ENCODE results near the gene TAF4. TPM values are rescaled to one million over a fixed set of nuclear protein-coding genes. Genes with fewer than 3 reads are reported as not detected.
"Not testable (repeated sequence)": the region's sequence is repeated elsewhere in the genome, so short reads cannot be mapped to it uniquely, and the experiment has no call there.

TAF4 gene
- total RNA-seq, 1 experiment from 2014 or later: 19.5 TPM

DNA sequence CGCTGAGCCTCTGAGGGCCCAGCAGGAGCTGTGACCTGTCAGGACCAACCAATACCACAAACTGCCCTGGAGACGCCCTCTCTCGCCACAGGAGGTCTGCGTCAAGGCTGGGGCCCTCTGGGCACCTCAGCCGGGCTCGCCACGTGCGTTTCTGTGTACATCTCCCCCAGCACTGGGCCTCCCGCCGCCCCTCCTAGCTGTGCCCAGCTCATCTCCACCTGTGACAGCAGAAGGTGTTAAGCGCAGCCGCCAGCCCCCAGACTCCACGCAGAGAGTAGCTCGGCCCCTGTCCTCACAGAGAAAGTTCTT, 91.4 kb downstream of the TAF4 start:
- peaks cover 3% of the 10 kb centered on the region; the same call in 1 of the 2 replicates for H3K79me2 ChIP-seq (ENCODE audit: low read length)
- H3K9me3 ChIP-seq (ENCODE audit: low read length): no peaks in the 10 kb centered on the region
- H3K27me3 ChIP-seq (ENCODE audit: low read length): no peaks in the 10 kb centered on the region
- no peak overlapping the region for H3K27ac ChIP-seq (ENCODE audit: low read length)
- peaks cover 3% of the 10 kb centered on the region; the same call in 1 of the 2 replicates for H4K20me1 ChIP-seq (ENCODE audit: insufficient read depth, low read depth, low read length)
- H3K4me1 ChIP-seq (ENCODE audit: low read length): no peaks in the 10 kb centered on the region
- H3K9ac ChIP-seq (ENCODE audit: low read length): no peak overlapping the region
- H2AFZ ChIP-seq (ENCODE audit: low read length): no peak overlapping the region
- DNase-seq: no peak
- H3K9me2 ChIP-seq (replicated peaks; ENCODE audit: insufficient read depth, low read length): no peaks in the 10 kb centered on the region
- no peaks in the 10 kb centered on the region; the same call in 1 of the 2 replicates for H3K36me3 ChIP-seq (ENCODE audit: insufficient read depth, low read length)
- no peak overlapping the region for H3K4me2 ChIP-seq (ENCODE audit: low read depth, low read length, poor library complexity, severe bottlenecking)
- no peak overlapping the region for H3K4me3 ChIP-seq (ENCODE audit: low read length)

DNA sequence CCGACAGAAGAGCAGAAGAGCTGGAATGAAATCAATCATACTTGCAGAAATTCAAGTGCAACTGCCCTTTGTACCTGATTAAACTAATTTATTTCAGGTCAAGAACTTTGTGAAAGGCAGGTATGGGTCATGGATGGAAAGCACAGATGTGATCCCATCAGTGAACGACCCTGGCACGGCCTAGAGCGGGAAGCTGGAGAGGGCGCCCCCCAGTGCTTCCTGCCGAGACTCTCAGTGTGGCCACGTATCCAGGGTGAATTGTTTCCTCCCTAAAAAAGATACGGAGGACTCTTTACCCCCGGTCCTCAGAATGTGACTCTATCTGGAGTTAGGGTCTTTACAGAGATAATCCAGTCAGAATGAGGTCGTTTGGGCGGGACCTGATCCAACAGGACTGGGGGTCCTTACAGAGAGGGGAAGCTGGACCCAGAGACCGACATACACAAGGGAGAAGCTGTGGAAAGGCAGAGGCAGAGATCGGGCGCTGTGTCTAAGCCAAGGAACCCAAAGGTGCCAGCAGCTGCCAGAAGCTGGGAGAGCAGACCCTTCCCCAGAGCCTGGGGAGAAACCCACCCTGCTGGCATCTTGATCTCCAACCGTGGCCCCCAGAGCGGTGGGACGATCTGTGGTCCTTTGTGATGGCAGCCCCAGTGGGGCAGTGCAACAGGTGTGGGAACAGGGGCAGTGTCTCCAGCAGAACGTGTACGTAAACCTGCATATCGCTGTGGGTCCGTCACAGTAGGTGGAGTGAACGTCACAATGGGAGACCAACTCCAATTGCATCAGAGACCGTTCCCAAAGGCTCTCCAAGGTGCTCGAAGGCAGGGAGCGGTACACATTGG, 91.9 kb downstream of the TAF4 start:
- no peak for DNase-seq
- Histone ChIP-seq H3K4me3 (ENCODE audit: low read length) (no peak overlapping the region), H3K9me2 (replicated peaks; ENCODE audit: insufficient read depth, low read length) (no peaks in the 10 kb centered on the region), H2AFZ (ENCODE audit: low read length) (no peak overlapping the region), H3K79me2 (ENCODE audit: low read length) (no peaks in the 10 kb centered on the region; the same call in 1 of the 2 replicates), H3K4me1 (ENCODE audit: low read length) (no peaks in the 10 kb centered on the region), H4K20me1 (ENCODE audit: insufficient read depth, low read depth, low read length) (peaks cover 3% of the 10 kb centered on the region; the same call in 1 of the 2 replicates), H3K36me3 (ENCODE audit: insufficient read depth, low read length) (no peaks in the 10 kb centered on the region; the same call in 1 of the 2 replicates), H3K27ac (ENCODE audit: low read length) (no peak overlapping the region), H3K4me2 (ENCODE audit: low read depth, low read length, poor library complexity, severe bottlenecking) (no peak overlapping the region), H3K9me3 (ENCODE audit: low read length) (no peaks in the 10 kb centered on the region), H3K9ac (ENCODE audit: low read length) (no peak overlapping the region), H3K27me3 (ENCODE audit: low read length) (no peaks in the 10 kb centered on the region)

- H3K36me3 ChIP-seq (ENCODE audit: insufficient read depth, low read length): no peaks in the 10 kb centered on the region; the same call in 1 of the 2 replicates
- no peaks in the 10 kb centered on the region for H3K27me3 ChIP-seq (ENCODE audit: low read length)
- H3K9me3 ChIP-seq (ENCODE audit: low read length): no peaks in the 10 kb centered on the region
- H3K27ac ChIP-seq (ENCODE audit: low read length): no peak overlapping the region
- H3K9ac ChIP-seq (ENCODE audit: low read length): no peak overlapping the region
- H3K9me2 ChIP-seq (replicated peaks; ENCODE audit: insufficient read depth, low read length): no peaks in the 10 kb centered on the region
- H4K20me1 ChIP-seq (ENCODE audit: insufficient read depth, low read depth, low read length): peaks cover 3% of the 10 kb centered on the region; the same call in 1 of the 2 replicates
- DNase-seq: no peak
- no peaks in the 10 kb centered on the region for H3K4me1 ChIP-seq (ENCODE audit: low read length)
- no peak overlapping the region for H3K4me3 ChIP-seq (ENCODE audit: low read length)
- H3K79me2 ChIP-seq (ENCODE audit: low read length): no peaks in the 10 kb centered on the region; the same call in 1 of the 2 replicates
- H3K4me2 ChIP-seq (ENCODE audit: low read depth, low read length, poor library complexity, severe bottlenecking): no peak overlapping the region
- no peak overlapping the region for H2AFZ ChIP-seq (ENCODE audit: low read length)
Measured at GRCh38 chr20:61972636-61973508, 92.8 kb downstream of the TAF4 start.

- H2AFZ ChIP-seq (ENCODE audit: low read length); DNase-seq; H3K79me2 ChIP-seq (ENCODE audit: low read length); H3K9ac ChIP-seq (ENCODE audit: low read length); H3K27ac ChIP-seq (ENCODE audit: low read length); H4K20me1 ChIP-seq (ENCODE audit: insufficient read depth, low read depth, low read length); H3K9me3 ChIP-seq (ENCODE audit: low read length); H3K4me1 ChIP-seq (ENCODE audit: low read length); H3K4me3 ChIP-seq (ENCODE audit: low read length); H3K36me3 ChIP-seq (ENCODE audit: insufficient read depth, low read length); H3K27me3 ChIP-seq (ENCODE audit: low read length); H3K4me2 ChIP-seq (ENCODE audit: low read depth, low read length, poor library complexity, severe bottlenecking); H3K9me2 ChIP-seq (replicated peaks; ENCODE audit: insufficient read depth, low read length): not testable (repeated sequence)
Measured at GRCh38 chr20:61971595-61971994, 94.1 kb downstream of the TAF4 start.

DNA sequence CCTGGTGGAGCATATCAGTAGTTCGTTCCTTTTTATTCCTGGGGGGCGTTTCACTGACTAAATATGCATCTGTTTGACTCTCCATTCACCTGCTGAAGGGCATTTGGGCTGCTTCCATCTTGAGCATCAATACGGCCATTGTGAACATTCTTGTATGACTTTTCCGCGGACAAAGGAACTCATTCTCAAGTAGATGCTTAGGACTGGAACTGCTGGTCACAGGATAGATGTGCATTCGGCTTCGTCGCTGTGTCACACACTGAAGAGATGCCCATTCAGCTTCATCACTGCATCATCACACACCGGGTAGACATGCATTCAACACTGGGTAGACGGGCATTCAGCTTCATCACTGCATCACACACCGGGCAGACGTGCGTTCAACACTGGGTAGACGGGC, 95.3 kb downstream of the TAF4 start:
- Histone ChIP-seq H3K79me2 (ENCODE audit: low read length) (no peaks in the 10 kb centered on the region), H3K4me1 (ENCODE audit: low read length) (no peaks in the 10 kb centered on the region), H4K20me1 (ENCODE audit: insufficient read depth, low read depth, low read length) (no peaks in the 10 kb centered on the region; the same call in 1 of the 2 replicates)

DNA sequence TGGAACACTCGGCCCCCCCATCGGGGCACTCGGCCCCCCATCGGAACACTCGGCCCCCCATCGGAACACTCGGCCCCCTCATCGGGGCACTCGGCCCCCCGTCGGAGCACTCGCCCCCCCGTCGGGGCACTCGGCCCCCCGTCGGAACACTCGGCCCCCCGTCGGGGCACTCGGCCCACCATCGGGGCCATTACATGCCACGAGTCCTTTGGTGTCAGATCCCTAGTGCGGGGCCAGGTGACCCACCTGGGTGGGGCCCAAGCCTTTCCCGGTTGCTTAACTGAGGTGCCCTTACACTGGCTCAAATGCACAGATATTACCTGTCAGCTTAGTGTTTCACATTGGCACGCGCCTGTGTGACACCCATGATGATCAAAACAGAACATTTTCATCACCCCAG, 95.9 kb downstream of the TAF4 start:
- Histone ChIP-seq H3K4me1 (ENCODE audit: low read length) (no peaks in the 10 kb centered on the region), H2AFZ (ENCODE audit: low read length) (no peak overlapping the region), H3K27ac (ENCODE audit: low read length) (no peak overlapping the region), H3K9me3 (ENCODE audit: low read length) (no peaks in the 10 kb centered on the region), H3K36me3 (ENCODE audit: insufficient read depth, low read length) (no peaks in the 10 kb centered on the region; the same call in 1 of the 2 replicates), H3K27me3 (ENCODE audit: low read length) (no peaks in the 10 kb centered on the region), H3K4me3 (ENCODE audit: low read length) (no peak overlapping the region), H3K9ac (ENCODE audit: low read length) (no peak overlapping the region), H3K4me2 (ENCODE audit: low read depth, low read length, poor library complexity, severe bottlenecking) (no peak overlapping the region), H4K20me1 (ENCODE audit: insufficient read depth, low read depth, low read length) (no peaks in the 10 kb centered on the region; the same call in 1 of the 2 replicates), H3K79me2 (ENCODE audit: low read length) (no peaks in the 10 kb centered on the region), H3K9me2 (replicated peaks; ENCODE audit: insufficient read depth, low read length) (no peaks in the 10 kb centered on the region)
- no peak for DNase-seq

More for the DNA sequence above, 95.3 kb downstream of the TAF4 start:
- no peak overlapping the region for H2AFZ ChIP-seq (ENCODE audit: low read length)
- H3K4me3 ChIP-seq (ENCODE audit: low read length): no peak overlapping the region
- no peaks in the 10 kb centered on the region; the same call in 1 of the 2 replicates for H3K36me3 ChIP-seq (ENCODE audit: insufficient read depth, low read length)
- no peaks in the 10 kb centered on the region for H3K9me2 ChIP-seq (replicated peaks; ENCODE audit: insufficient read depth, low read length)
- DNase-seq: no peak
- no peak overlapping the region for H3K9ac ChIP-seq (ENCODE audit: low read length)
- H3K27ac ChIP-seq (ENCODE audit: low read length): no peak overlapping the region
- no peaks in the 10 kb centered on the region for H3K9me3 ChIP-seq (ENCODE audit: low read length)
- H3K4me2 ChIP-seq (ENCODE audit: low read depth, low read length, poor library complexity, severe bottlenecking): no peak overlapping the region
- H3K27me3 ChIP-seq (ENCODE audit: low read length): no peaks in the 10 kb centered on the region

GRCh38 chr20:61968932-61969331, 96.7 kb downstream of the TAF4 start:
- no peak overlapping the region for H2AFZ ChIP-seq (ENCODE audit: low read length)
- H3K9me3 ChIP-seq (ENCODE audit: low read length): no peaks in the 10 kb centered on the region
- H3K4me1 ChIP-seq (ENCODE audit: low read length): no peaks in the 10 kb centered on the region
- no peaks in the 10 kb centered on the region for H3K9me2 ChIP-seq (replicated peaks; ENCODE audit: insufficient read depth, low read length)
- H3K79me2 ChIP-seq (ENCODE audit: low read length): no peaks in the 10 kb centered on the region
- no peaks in the 10 kb centered on the region; the same call in 1 of the 2 replicates for H3K36me3 ChIP-seq (ENCODE audit: insufficient read depth, low read length)
- no peak overlapping the region for H3K27ac ChIP-seq (ENCODE audit: low read length)
- no peak overlapping the region for H3K9ac ChIP-seq (ENCODE audit: low read length)
- H3K4me3 ChIP-seq (ENCODE audit: low read length): no peak overlapping the region
- no peaks in the 10 kb centered on the region; the same call in 1 of the 2 replicates for H4K20me1 ChIP-seq (ENCODE audit: insufficient read depth, low read depth, low read length)
- no peaks in the 10 kb centered on the region for H3K27me3 ChIP-seq (ENCODE audit: low read length)
- H3K4me2 ChIP-seq (ENCODE audit: low read depth, low read length, poor library complexity, severe bottlenecking): no peak overlapping the region
- DNase-seq: no peak
